Measurements from ENCODE around the gene PAPPA. TPM values are rescaled to one million over a fixed set of nuclear protein-coding genes. Genes with fewer than 3 reads are reported as not detected.

The PAPPA gene
- total and polyA plus RNA-seq, 9 of the 15 experiments (the other 6 are each of a cell fraction or from before 2014, with no cell fraction given): 0.06 to 0.18 (median 0.11) TPM

- TF ChIP-seq THAP7 (CRISPR knock-in tag; IDR thresholded peaks at IDR 0.05) (no peak), ELK1 (CRISPR knock-in tag; IDR thresholded peaks at IDR 0.05) (no peak), ZEB2 (IDR thresholded peaks at IDR 0.05) (no peak), CCAR2 (IDR thresholded peaks at IDR 0.05; ENCODE audit: low read depth, low read length) (no peak), CREBBP (IDR thresholded peaks at IDR 0.05; ENCODE audit: low read depth, low read length) (no peak), RAD21 (CRISPR knock-in tag; conservative IDR thresholded peaks at IDR 0.05 in 1 of 2, IDR thresholded peaks at IDR 0.05 in 1 of 2) (peak in 1 of 2 experiments; percentile 18; a peak in 1 of 4 replicates), HMBOX1 (IDR thresholded peaks at IDR 0.05) (no peak), ZNF445 (CRISPR knock-in tag; IDR thresholded peaks at IDR 0.05; ENCODE audit: low read depth) (no peak), BRF1 (IDR thresholded peaks at IDR 0.05; ENCODE audit: borderline replicate concordance, extremely low read depth, insufficient read length) (no peak), SRSF1 (IDR thresholded peaks at IDR 0.05; ENCODE audit: low read depth, low read length) (no peak), DMBX1 (CRISPR knock-in tag; IDR thresholded peaks at IDR 0.05; ENCODE audit: borderline replicate concordance) (no peak), MAFK (IDR thresholded peaks at IDR 0.05; ENCODE audit: low read length) (no peak), SMC3 (conservative IDR thresholded peaks at IDR 0.05; ENCODE audit: insufficient read depth, low read depth, low read length) (no peak), ZNF311 (CRISPR knock-in tag; IDR thresholded peaks at IDR 0.05) (no peak), ZNF140 (CRISPR knock-in tag; IDR thresholded peaks at IDR 0.05) (no peak)
These were observed 13.1 kb downstream of the PAPPA start (continued) for GRCh38 chr9:116166713-116167112.
